ENCODE results near the gene MECR.
A peak's percentile ranks its signal among the peaks of the same experiment; 100 is the strongest.

MECR gene

DNA sequence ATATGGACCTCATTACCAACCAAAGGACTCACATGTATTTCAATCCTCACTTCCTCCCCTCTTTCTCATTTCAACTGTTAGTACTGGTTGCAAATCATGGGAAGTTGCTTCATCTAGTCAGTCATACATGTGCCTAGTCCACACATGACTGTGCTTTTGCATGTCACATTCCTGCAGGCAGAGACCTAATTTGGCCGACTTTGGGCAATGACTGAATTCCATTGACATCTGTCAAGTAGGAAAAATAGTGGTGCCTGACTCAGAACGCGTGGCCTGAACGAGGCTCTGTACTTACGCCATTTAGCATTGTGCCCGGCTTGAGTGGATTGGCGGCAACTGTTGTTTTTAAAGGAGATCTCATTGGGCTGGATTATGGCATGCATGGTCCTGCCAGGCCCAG lies 23.6 kb upstream of the MECR start:
- DNase-seq, result no peak

DNA sequence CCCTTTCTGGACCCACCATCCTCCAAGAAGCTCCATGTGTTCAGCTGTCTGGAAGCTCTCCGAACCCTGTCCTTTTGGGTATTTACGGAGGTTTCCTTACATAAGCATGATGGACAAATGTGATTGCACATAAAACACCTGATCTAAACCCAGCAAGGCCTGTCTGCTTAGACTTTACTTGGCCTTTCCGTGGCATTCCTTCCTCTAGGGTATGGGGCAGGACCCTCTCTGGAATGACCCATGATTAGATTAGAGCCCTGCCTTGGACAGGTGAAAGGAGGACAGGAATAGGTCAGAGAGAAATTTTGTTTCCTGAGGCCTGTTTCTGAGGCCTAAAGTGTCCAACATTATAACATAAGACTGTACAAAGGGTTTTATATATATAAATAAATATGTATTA lies 22.4 kb upstream of the MECR start:
- no peak for DNase-seq

DNA sequence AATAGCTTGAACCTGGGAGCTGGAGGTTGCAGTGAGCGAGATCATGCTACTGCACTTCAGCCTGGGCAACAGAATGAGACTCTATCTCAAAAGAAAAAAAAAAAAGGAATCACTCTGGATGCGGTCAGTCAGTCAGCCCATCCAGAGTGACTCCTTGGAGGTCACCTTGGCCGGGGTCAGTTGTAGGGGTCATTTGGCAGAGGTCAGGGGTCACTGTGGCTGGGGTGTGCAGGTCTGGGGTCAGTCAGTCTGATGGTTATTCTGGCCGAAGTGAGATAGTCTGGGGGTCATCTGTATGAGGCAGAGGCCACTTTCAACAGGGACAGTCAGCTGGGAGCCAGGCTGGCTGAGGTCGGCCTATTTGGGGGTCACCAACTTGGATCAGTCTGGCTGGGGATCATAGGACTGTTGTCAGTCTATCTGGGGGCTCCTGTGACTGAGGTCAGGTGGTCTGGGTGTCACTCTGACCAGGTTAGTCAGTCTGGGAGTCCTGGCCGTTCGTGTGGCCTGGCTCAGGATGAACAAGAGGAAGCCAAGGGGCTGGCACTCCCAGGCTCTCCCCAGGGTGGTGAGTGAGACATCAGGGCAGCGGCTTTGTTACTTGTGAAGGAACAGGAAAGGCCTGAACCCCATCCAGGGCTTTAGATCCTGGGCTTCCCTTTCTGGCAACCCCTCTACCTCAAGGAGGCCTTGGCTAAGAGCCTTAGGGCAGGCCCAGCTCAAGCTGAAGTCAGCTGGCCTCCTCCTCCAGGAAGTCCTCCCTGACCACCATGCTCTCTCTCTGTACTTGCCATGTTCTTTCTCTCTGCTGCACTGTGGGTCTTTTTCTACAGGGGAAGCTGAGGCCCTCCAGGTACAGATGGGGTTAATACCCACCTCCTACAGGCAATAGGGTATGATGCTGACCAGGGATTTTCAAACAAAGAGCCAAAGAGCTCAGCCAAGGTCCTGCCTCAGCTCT lies 20.7 kb upstream of the MECR start:
- DNase-seq, result no peak

DNA sequence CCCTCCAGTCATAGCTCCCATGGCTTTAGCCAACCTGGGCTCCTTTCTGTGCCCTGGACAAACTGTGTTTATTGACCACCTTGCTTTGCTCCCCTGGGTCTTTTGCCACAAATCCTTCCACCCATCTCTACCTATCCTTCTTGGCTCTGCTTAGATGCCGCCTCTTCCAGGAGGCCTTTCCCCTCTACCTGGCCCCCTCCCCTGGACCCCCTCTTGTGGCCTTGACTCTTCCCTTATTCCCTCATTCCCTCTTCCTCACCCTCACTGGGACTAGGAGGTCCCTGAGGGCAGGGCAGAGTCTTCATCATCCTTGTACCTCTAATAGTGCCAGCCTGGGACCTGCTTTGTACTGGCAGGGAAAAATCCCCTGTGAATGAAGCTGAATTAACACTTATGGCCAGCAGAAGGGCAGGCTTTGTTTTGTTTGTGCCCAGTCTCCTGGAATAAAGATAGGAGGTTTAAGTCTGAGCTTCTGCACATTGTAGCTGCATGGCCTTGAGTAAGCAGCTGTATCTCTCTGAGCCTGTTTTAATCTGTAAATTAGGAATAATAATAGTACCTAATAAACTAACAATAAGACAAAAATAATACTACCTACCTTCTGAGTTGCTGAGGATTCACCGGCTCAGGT lies 19.3 kb upstream of the MECR start:
- DNase-seq, result no peak

DNA sequence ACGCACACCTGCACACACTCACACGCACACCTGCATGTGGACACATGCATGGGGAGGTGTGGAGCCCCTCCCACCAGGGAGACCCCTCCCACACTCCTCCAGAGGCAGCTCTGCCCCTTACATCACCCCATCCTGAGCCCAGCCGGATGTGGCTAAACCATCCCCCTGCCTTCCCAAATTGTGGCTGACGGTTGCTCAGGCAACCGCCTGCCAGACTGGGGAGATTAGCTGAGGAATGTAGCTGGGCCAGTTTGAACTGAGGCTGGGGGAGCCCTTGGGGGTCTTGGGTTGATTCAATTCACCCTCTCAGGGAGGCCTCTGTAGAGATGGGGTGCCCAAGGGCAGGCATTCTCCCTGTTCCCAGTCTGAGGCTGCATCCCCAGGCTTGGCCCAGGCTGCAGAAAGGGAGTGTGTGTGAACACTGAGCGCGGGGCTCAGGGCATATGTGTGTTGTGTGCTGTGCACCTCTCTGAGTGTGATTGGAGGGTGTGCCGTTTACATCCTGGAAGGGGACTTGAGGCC lies 18.5 kb upstream of the MECR start:
- peak; percentile 60 for DNase-seq

DNA sequence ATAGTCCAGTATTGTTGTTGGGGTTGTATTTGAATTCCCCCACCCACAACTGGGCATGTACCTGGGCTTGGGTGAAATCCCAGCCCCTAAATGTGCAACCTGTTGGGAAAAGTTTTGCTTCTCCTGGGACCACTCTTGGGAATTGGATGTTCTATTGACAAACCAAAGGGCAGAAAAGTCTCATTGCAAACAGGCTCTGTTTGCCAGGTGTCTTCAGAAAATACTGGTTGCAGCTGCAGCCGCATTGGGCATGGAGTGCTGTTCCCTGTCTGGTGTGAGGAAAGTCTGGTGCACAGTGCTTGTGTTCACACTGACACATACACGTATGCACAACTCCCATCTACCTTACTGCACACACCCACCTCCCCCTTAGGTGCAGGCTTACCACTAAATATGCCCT lies 17.7 kb upstream of the MECR start:
- no peak for DNase-seq

DNA sequence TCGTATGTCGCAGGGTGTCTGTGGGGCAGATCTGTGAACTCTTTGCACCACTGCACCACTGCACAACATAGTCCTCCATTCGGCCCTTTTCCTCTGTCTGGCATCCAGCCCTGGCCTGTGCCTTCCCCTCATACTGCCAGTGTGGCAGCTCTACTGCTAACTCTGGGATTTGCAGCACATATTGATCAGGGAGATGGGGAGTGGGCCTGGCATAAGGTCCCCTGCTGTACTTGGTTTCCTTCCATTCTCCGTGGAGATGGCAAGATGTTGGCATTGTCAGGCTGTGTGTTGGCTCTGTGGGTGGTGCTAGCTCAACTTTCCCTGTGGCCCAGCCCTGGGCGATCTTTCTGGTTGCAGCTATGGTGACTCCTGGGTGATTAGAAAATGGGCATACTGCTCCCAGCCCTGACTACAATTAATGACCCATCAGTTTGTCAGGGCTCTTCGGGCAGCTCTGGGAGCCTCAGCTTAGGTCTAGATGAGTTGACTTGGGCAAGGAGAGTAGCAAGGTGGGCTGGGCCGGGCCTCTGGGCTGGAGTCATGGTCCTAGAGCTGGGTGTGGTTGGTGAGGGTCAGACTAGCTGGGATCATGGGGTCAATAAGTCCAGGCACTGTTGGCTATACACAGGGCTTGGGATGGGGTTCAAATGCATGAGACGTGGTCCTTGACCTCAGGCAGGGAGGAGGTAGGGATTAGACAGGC lies 17.0 kb upstream of the MECR start:
- DNase-seq, result no peak

DNA sequence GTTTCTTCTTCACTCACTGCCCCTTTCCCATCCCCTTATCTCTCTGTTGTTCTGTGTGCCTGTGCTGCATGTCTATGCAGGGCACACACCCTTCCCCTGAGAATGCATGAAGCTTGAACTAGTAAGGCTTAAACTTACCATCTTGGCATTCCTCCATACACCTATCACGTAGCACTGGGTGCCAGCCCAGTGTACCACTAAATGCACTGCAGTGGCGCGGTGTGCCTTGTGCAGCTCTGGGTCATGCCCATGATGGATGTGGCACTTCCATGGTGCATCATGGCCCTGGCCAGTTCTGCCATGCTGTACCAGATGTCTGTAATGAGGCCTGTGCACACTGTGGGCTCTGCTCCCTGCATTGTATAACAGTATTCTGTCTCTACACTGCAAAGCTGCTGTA lies 16.3 kb upstream of the MECR start:
- no peak for DNase-seq

DNA sequence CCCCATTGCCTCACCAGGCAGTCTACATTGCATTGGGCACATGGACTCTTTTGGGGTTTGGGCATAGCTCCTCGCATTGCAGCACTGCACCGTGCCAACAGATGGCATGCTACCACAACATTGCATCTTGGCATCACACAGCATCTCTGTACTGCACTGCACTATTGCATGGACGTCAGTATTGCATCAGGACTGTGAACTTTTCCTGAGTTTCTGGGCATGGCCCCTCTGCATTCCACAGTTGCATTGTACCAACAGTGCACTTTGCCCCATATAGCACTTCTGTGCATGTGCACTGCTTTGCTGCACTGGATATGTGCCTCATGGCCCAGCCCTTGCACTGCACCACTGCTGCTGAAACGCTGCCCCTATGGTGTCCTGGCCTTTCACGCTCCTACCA lies 15.1 kb upstream of the MECR start:
- no peak for DNase-seq

DNA sequence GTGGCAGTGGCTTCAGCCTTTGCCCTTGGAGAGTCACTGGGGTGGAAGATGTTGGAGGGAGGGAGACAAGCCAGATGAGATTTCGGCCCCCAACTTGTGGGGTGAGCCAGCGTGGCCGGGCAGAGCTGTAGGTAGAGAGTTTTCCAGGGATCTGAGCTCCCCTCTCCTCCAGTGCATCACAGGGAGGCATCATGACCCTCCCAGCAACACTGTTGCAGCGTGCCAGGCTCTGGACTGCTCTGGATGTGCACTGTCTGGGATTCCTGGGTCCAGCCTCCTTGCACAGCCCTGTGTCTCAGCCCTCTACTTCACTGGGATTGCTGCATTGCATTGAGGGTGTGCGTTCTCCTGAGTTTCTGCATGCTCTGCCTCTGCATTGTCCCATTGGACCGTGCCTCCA lies 14.5 kb upstream of the MECR start:
- DNase-seq, result no peak

DNA sequence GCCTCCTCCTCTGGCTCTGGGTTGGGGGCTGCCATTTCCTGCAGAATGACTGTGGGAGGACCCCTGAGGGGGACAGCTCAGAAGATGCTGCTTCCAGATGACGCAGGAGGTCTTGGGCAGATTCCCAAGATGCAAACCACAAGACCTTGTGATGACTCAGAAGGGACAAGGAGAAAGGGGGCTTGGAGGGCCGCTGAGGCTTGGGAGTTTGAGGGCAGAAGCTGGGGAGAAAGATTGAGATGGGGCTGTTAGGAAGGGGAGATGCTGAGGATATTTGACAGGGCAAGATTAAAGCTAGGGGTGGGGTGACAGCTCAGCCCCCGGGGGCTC lies 13.1 kb upstream of the MECR start:
- no peak for DNase-seq

DNA sequence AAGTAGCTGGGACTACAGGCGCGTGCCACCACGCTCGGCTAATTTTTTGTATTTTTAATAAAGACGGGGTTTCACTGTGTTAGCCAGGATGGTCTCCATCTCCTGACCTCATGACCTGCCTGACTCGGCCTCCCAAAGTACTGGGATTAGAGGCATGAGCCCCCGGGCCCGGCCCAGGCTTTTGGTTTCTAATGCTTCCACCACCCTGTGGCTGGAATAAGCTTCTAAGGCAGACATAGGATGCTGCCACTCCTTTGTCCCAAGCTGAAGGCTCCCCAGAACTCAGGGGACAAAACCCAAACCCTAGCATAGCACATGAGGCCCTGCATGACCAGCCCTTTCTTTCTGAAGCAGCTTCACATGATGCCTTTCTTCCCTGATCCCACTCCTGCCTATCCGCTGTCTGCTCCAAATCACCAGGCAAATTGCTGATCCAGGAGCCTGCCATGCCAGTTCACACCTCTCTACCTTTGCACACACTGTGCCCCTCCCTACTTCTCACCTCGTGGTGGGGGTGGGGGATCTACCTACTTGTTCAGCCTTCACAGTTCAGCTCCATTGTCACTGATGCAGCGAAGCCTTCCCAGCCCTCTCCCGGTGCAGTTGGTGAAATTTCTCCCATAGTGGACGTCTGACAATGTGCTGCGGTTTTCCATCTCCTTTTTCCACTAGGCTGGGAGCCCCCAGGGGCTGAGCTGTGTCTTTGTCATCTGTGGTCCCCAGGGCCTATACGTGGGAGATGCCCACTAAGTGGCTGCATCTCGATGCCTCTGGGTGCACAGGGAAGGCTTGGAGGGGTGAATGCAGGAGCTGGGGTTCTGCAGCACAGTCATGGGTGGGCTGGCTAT lies 12.5 kb upstream of the MECR start:
- DNase-seq, result no peak

DNA sequence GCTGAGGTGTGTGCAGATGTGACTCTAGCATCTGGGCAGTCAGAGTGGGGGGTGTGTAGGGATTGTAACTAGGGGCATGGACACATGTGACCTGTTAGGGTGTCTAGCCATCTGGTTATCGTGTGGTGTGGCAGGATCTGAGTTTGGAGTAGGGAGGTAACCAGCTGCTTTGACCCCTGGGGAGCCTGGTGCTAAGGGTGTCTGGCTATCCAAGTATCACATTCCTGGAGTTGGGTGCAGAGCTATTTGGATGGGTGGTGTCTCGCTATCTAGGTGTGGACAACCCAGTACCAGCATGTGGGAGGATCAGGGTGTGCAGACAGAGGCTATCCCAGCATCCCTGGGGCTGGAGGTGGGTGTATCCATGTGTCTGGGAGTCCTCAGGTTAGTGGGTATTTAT lies 10.3 kb upstream of the MECR start:
- DNase-seq, result no peak

DNA sequence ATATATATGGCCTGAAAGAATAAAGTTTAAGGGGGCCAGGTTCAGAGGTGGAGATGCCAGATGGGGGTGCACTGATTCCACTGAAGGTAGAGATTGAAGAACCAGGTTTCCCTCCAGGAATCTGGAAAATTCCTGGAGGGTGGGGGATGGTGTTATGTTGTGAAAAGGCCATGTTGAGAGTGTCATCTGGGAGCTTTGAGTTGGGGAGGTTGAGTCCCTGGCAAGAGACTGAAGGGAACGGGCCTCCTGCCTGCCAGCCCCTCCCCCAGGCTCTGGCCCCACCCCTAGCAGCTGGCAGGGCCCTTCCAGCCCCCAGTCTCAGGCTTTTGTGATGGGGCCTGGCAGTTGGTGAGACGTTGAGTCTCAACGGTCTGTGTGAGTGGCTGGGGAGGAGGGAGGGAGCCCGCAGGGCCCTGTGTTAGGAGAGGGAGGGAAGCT lies 9.7 kb upstream of the MECR start:
- DNase-seq, result no peak

DNA sequence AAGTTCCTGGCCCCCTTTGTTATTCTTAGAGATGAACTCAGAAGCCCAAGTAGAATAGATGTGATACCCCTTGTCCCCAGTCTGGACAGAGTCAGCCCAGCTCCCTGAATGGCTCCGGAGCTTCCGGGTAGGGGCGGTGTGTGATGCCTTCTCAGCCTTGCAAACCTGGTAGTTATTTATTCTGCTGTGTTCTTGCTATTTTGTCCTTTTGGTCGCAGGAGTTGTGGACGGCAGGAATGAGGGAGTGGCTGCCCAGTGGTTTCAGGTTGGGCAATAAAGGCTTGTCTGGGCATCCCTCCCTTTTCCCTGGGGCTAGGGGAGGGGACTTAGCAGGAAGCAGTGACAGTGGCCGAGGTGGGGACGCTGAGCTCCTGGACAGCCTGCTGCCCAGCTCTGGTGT lies 8.4 kb upstream of the MECR start:
- DNase-seq, result no peak

DNA sequence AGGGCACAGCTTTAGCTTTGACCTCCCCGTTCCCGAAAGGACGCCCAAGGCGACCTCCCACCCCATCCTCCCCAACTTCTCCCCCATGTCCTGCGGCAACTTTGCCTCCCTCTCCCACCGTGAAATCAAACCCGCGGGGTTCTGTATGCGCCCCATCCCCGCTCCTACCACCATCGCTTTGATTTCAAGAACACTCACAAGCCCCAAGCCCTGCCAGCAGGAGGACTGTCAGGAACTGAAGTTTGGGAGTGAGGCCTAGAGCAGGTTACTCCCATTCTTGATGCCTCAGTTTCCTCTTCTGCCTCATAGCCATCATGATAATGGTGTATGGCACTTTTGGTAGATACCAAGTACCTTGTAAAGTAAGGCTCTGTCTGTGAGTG lies 7.9 kb upstream of the MECR start:
- DNase-seq, result no peak

DNA sequence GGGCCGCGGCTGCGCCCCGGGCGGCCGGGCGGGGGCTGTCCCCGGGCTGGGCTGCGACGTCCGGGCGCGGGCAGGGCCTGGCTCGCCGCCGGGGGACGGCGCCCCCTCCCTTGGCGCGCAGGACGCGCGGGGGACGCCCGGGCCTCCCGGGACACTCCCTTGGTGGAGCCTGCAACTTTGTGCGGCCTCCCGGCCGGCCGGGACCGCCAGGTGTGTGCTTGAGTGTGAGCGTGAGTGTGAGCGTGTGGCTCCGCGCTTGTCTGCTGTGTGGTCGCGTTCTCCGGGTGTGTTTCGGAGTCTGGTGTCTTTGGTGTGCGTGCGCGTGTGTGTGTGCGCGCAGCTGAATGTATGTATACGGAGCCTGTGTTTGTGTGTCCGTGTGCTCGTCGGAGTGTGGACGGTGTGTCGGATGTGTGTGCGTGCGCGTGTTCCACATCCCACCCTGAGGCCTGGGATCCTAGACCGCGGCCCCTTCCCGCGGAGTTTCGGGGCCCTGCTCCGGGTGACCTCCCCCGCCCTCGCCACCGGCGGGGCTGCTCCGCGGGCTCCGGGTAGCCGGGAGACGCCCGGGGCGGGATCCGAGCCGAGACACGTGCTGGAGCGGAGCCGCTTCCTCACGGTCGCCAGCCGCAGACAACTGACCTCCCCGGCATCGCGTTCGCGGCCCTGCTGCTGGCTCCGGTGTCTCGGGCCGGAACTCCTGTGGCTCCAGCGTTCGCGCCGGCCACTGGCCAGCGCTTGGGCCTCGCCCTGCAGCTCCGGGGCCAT lies 7.3 kb upstream of the MECR start:
- no peak for DNase-seq

DNA sequence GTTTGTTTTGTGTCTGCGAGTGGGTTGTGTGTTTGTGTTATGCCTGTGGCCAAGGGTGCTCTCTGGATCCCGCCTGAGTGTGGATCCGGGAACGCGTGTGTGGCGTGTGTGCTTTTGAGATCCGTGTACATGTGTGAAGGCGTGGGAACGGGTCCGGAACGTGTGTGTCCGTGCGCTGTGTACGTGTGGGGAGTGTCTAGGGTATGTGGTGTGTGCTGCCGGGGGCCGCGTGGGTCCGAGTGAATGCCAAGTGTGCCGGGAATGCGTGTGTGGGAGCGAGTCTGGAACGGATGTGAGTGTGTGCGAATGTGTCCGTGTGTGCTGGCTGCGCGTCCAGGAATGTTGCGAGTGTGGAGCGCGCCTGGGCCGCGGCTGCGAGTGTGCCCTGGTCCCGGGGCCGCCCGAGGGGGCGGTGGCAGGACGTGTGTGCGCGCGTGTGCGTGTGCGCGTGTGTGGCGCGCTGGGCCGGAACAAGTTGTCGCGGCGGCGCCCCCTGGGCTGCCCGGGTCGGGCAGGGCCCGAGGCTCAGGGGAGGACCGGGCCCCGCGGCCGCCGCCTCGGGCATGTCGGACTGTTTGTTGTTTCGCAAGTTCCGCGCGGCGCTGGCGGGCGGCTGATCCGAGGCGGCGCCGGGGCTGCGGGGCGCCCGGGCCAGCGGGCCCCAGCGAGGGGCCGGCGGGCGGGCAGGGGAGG lies 6.5 kb upstream of the MECR start:
- DNase-seq, result no peak

DNA sequence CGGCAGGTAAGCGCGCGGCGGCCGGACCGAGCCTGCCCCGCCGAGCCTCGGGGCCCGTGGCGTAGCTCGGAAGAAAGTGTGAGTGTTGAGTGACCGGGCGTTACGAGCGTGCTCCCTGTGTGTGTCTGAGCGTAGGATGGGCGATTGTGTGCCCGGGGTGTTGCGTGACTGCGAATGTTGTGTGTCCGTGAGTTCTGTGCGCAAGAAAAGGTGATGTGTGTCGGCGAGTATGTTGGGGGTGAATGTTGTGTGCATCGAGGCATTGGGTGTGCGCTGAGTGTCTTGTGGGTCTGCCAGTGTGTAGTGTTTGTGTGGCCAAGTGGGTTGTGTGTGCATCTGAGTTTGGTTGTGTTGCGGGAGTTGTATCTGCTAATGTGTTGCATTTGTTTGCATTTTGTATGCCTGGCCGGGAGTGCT lies 6.0 kb upstream of the MECR start:
- no peak for DNase-seq

DNA sequence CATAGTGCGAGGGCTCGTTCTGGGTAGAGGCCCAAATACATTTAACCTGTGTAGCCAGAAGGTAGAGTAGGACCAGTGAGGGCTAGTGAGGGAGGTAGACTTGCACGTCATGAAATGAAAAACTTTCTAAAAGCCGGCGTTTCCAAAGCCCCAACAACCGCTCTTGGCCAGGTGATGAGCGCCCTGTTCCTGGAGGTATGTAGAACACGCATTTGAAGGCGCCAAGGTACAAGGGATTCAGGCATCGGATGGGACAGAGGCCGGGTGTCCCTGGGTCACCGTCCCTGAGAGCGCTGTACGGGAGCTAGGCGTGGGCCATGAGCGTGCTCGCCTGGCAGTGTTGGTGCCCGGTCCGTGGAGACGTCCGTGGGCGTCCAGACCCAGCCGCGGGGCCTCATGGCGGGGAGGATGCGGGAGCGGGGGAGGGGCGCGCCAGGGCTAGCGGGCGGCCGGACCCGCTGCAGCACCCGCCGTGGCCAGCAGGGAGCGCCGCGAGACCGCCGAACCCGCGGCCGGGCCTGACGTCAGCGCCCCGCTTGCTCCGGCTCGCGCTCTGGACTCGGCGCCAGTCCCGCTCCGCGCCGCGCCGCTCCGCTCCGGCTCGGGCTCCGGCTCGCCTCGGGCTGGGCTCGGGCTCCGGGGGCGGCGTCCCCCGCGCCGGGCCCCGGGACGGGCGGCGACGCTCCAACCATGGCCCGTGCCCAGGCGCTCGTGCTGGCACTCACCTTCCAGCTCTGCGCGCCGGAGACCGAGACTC lies 5.4 kb upstream of the MECR start, which contains the start of gene PTPRU:
Gene PTPRU, plus strand, starts transcription at position 568 of the 757 bp plus-strand sequence. Its CDS starts 123 bp downstream, at position 691.
- DNase-seq, result peak; percentile 59

Data from NCI-H1048 (cell line).